ENCODE results near the gene NECAP2.
A peak's percentile ranks its signal among the peaks of the same experiment; 100 is the strongest.

NECAP2 gene

GRCh38 chr1:16409536-16410152, 30.9 kb upstream of the NECAP2 start:
- ChIA-PET POLR2A (no interaction called here), CTCF (interaction anchor here (1.6 kb wide), 1 partner anchor 46 kb away, joined by 3 read pairs; no protein-coding TSS in a partner anchor)
- no peak for TF ChIP-seq CTCF (IDR thresholded peaks at IDR 0.05; ENCODE audit: control extremely low read depth, extremely low read depth, low read depth, missing control alignments)
- no peak for DNase-seq (ENCODE audit: extremely low spot score)

- ChIA-PET POLR2A (no interaction called here), CTCF (interaction anchor here (0.8 to 1.4 kb wide), 3 partner anchors 9 to 30 kb away, joined by 3 to 4 read pairs (median 4); partner anchors contain the start of gene NECAP2)
- TF ChIP-seq CTCF (IDR thresholded peaks at IDR 0.05; ENCODE audit: control extremely low read depth, extremely low read depth, low read depth, missing control alignments): no peak
- DNase-seq (ENCODE audit: extremely low spot score): no peak
Observed at GRCh38 chr1:16410803-16411202, 29.7 kb upstream of the NECAP2 start.

GRCh38 chr1:16413191-16413590, 27.3 kb upstream of the NECAP2 start:
- TF ChIP-seq CTCF (IDR thresholded peaks at IDR 0.05; ENCODE audit: control extremely low read depth, extremely low read depth, low read depth, missing control alignments): no peak
- no peak for DNase-seq (ENCODE audit: extremely low spot score)
- POLR2A ChIA-PET: no interaction called here
- CTCF ChIA-PET: no interaction called here

- ChIA-PET POLR2A (no interaction called here), CTCF (interaction anchor here (1.7 to 3.7 kb wide), 2 partner anchors 21 kb away, joined by 8 to 18 read pairs; partner anchors contain the start of gene NECAP2)
- no peak for TF ChIP-seq CTCF (IDR thresholded peaks at IDR 0.05; ENCODE audit: control extremely low read depth, extremely low read depth, low read depth, missing control alignments)
- DNase-seq (ENCODE audit: extremely low spot score): no peak
Observed at GRCh38 chr1:16418823-16419425, 21.6 kb upstream of the NECAP2 start.

GRCh38 chr1:16420424-16421118, 20.0 kb upstream of the NECAP2 start:
- DNase-seq (ENCODE audit: extremely low spot score): peak; percentile 59
- CTCF ChIA-PET: interaction anchor here (3.7 kb wide), 1 partner anchor 20 kb away, joined by 18 read pairs; the partner anchor contains the start of gene NECAP2
- POLR2A ChIA-PET: no interaction called here
- TF ChIP-seq CTCF (IDR thresholded peaks at IDR 0.05; ENCODE audit: control extremely low read depth, extremely low read depth, low read depth, missing control alignments): no peak

GRCh38 chr1:16421201-16421600, 19.3 kb upstream of the NECAP2 start:
- ChIA-PET CTCF (interaction anchor here (3.7 kb wide), 1 partner anchor 19 kb away, joined by 18 read pairs; the partner anchor contains the start of gene NECAP2), POLR2A (no interaction called here)
- TF ChIP-seq CTCF (IDR thresholded peaks at IDR 0.05; ENCODE audit: control extremely low read depth, extremely low read depth, low read depth, missing control alignments): no peak
- DNase-seq (ENCODE audit: extremely low spot score): no peak
